ENCODE measurements around the gene POLR1E.

GRCh38 chr9:37496020-37496419 lies 10.3 kb downstream of the POLR1E start:
- no peak for TF ChIP-seq CTCF (IDR thresholded peaks at IDR 0.05)
- peak; percentile 27 for TF ChIP-seq POLR2A (IDR thresholded peaks at IDR 0.05)
